PC-3 (cell line): ENCODE results near the gene RMC1. TPM values are rescaled to one million over a fixed set of nuclear protein-coding genes. Genes with fewer than 3 reads are reported as not detected.

ENCODE experiments used
- ATAC-seq: fragments of 200-7000 bp; cut with Tn5 transposase; 2 replicates; pipeline ENCODE4 v1.9.1; 2020; ENCODE audit warnings: mild to moderate bottlenecking, moderate library complexity
- BruUV-seq: library from RNA; stranded (reverse); fragments of 400-500 nt; replicated peaks from 2 replicates; lab custom pipeline; 2021; lab: Mats Ljungman, UMichigan
- CTCF ChIA-PET: fragments of 300-600 bp; sonication (Branson Sonifier 250); formaldehyde crosslinking; loops from one replicate; lab custom pipeline; 2022; ENCODE audit warnings: antibody characterized with exemption; lab: Charles Lee
- POLR2A ChIA-PET: fragments of 300-600 bp; sonication (Branson Sonifier 250); formaldehyde crosslinking; loops from one replicate; lab custom pipeline; 2022; ENCODE audit warnings: antibody characterized with exemption; ENCODE audit not compliant: unreplicated experiment; lab: Charles Lee
- DNase-seq: peaks from one replicate; pipeline ENCODE4 v3.0.0-alpha.2; 2015
- H2AFZ ChIP-seq: fragments of 300-600 bp; sonication (generic); 2 replicates; pipeline ENCODE4 v1.6.0; 2016; ENCODE audit warnings: antibody characterized with exemption, low read length
- H3F3A ChIP-seq: fragments of 300-600 bp; sonication (generic); one replicate; pipeline ENCODE4 v1.6.0; 2017; ENCODE audit warnings: antibody characterized with exemption, low read length, control low read depth, mild to moderate bottlenecking; ENCODE audit not compliant: unreplicated experiment
- H3K27ac ChIP-seq: fragments of 300-600 bp; sonication (generic); 2 replicates; pipeline ENCODE4 v1.5.1; 2016; ENCODE audit warnings: mild to moderate bottlenecking, low read length
- H3K27me3 ChIP-seq: fragments of 300-600 bp; sonication (generic); 2 replicates; pipeline ENCODE4 v1.6.1; 2016; ENCODE audit warnings: low read length, mixed read lengths
- H3K36me3 ChIP-seq: fragments of 300-600 bp; sonication (generic); 2 replicates; pipeline ENCODE4 v1.6.1; 2016; ENCODE audit warnings: low read depth, mixed run types, low read length, mixed read lengths
- H3K4me1 ChIP-seq: fragments of 300-600 bp; sonication (generic); 2 replicates; pipeline ENCODE4 v1.5.1; 2016; ENCODE audit warnings: low read length; ENCODE audit not compliant: insufficient read depth
- H3K4me2 ChIP-seq: fragments of 300-600 bp; sonication (generic); 2 replicates; pipeline ENCODE4 v1.6.0; 2016; ENCODE audit warnings: low read length
- H3K4me3 ChIP-seq: fragments of 300-600 bp; sonication (generic); 2 replicates; pipeline ENCODE4 v1.5.1; 2016; ENCODE audit warnings: mild to moderate bottlenecking, low read length, mixed read lengths
- H3K79me2 ChIP-seq: fragments of 300-600 bp; sonication (generic); 2 replicates; pipeline ENCODE4 v1.6.1; 2017; ENCODE audit warnings: low read length, mixed read lengths
- H3K9ac ChIP-seq: fragments of 300-600 bp; sonication (generic); 2 replicates; pipeline ENCODE4 v1.6.0; 2016; ENCODE audit warnings: mild to moderate bottlenecking, low read length
- H3K9me2 ChIP-seq: fragments of 300-600 bp; sonication (generic); replicated peaks from 2 replicates; pipeline ENCODE4 v1.6.1; 2016; ENCODE audit warnings: mixed run types, low read length, mixed read lengths
- H3K9me3 ChIP-seq: fragments of 300-600 bp; sonication (generic); 2 replicates; pipeline ENCODE4 v1.6.1; 2016; ENCODE audit warnings: low read length, mixed read lengths
- H4K20me1 ChIP-seq: fragments of 300-600 bp; sonication (generic); 2 replicates; pipeline ENCODE4 v1.6.1; 2016; ENCODE audit warnings: low read length, mixed read lengths
- EZH2 ChIP-seq: fragments of 300-600 bp; sonication (generic); IDR thresholded peaks from one replicate; pipeline ENCODE4 v1.6.1; 2017; ENCODE audit warnings: antibody characterized with exemption, mild to moderate bottlenecking, low read length; ENCODE audit not compliant: unreplicated experiment
- EZH2phosphoT487 ChIP-seq: fragments of 300-600 bp; sonication (generic); IDR thresholded peaks from 2 replicates; pipeline ENCODE4 v1.6.1; 2018; ENCODE audit warnings: mild to moderate bottlenecking, antibody characterized with exemption, low read length, borderline replicate concordance
- intact Hi-C: fragments of 100-400 bp; cut with micrococcal nuclease; formaldehyde crosslinking; loops from 2 replicates; pipeline ENCODE4 v1.9.0; 2023
- total RNA-seq: library from RNA; depleted of rRNA; stranded (reverse); fragments of >200 nt; gene quantifications from 2 replicates; pipeline ENCODE4 v1.2.3, GENCODE V29; 2014
- TF ChIP-seq, protein P1 (sequence below): fragments of 300-600 bp; sonication (generic); conservative IDR thresholded peaks from 2 replicates; pipeline ENCODE4 v1.5.1; 2017; ENCODE audit warnings: antibody characterized with exemption, low read depth, mild to moderate bottlenecking, low read length

RMC1 gene
- total RNA-seq, 1 experiment from 2014 or later, result 23.2 TPM

DNA sequence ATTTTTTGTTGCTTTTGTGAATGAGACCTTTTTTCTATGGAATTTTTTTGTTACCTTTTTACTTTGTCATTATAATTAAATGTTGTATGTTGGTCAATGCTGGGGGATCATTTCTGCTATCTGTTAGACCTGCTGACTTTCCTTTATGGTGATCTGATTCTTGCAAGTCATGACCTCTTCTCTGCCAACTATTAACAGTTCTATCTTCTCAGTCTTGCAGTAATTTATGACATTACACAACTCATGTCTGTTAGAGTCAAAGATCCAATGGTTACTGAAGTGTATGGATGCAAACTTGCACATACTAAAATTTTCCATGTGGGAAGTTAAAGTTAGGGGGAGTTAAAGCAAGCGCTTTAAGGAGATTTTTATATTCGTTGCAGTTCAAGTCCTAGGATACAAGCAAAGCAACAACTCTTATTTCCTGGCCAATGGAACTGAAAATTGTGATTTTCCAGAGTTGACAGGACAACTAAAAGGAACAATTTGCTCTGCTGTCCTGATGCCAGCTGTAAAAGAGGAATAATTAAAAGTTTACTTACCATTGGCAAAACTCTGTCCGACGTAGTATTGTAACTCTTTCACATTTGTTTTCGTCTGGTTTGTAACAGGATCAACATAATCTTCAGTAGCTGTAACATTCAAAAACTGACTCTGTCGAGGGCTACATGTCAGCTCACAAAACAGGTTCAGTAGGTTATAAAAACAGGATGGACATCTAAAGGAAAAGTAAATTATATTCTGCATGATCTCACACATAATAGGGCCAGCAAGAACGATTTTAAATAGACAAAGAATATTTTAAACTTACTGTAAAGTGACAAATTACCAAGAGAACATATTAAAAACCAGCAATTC lies 65.2 kb downstream of the RMC1 start:
- no peaks in the 10 kb centered on the region for H3K9me3 ChIP-seq
- peaks cover under 1% of the 10 kb centered on the region for H3K4me1 ChIP-seq
- no peak; the same call in 1 of the 2 replicates for ATAC-seq
- no TSS peak for BruUV-seq
- no peak for DNase-seq
- no peaks in the 10 kb centered on the region for H3F3A ChIP-seq
- H3K9me2 ChIP-seq, result no peaks in the 10 kb centered on the region
- CTCF ChIA-PET, result no interaction called here
- H3K36me3 ChIP-seq, result peaks cover 74% of the 10 kb centered on the region
- no peak overlapping the region for H2AFZ ChIP-seq
- no peak overlapping the region for H3K9ac ChIP-seq
- peaks cover 13% of the 10 kb centered on the region for H3K79me2 ChIP-seq
- no peaks in the 10 kb centered on the region for H3K27me3 ChIP-seq
- intact Hi-C loops, result no loop called here
- POLR2A ChIA-PET, result no interaction called here
- H3K4me3 ChIP-seq, result no peak overlapping the region
- no peak overlapping the region for H3K27ac ChIP-seq
- no peak overlapping the region for H3K4me2 ChIP-seq
- H4K20me1 ChIP-seq, result peaks cover 6% of the 10 kb centered on the region; the same call in 1 of the 2 replicates
- TF ChIP-seq, protein P1, sequence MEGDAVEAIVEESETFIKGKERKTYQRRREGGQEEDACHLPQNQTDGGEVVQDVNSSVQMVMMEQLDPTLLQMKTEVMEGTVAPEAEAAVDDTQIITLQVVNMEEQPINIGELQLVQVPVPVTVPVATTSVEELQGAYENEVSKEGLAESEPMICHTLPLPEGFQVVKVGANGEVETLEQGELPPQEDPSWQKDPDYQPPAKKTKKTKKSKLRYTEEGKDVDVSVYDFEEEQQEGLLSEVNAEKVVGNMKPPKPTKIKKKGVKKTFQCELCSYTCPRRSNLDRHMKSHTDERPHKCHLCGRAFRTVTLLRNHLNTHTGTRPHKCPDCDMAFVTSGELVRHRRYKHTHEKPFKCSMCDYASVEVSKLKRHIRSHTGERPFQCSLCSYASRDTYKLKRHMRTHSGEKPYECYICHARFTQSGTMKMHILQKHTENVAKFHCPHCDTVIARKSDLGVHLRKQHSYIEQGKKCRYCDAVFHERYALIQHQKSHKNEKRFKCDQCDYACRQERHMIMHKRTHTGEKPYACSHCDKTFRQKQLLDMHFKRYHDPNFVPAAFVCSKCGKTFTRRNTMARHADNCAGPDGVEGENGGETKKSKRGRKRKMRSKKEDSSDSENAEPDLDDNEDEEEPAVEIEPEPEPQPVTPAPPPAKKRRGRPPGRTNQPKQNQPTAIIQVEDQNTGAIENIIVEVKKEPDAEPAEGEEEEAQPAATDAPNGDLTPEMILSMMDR, result no peak
- TF ChIP-seq EZH2 (no peak), EZH2phosphoT487 (no peak)

DNA sequence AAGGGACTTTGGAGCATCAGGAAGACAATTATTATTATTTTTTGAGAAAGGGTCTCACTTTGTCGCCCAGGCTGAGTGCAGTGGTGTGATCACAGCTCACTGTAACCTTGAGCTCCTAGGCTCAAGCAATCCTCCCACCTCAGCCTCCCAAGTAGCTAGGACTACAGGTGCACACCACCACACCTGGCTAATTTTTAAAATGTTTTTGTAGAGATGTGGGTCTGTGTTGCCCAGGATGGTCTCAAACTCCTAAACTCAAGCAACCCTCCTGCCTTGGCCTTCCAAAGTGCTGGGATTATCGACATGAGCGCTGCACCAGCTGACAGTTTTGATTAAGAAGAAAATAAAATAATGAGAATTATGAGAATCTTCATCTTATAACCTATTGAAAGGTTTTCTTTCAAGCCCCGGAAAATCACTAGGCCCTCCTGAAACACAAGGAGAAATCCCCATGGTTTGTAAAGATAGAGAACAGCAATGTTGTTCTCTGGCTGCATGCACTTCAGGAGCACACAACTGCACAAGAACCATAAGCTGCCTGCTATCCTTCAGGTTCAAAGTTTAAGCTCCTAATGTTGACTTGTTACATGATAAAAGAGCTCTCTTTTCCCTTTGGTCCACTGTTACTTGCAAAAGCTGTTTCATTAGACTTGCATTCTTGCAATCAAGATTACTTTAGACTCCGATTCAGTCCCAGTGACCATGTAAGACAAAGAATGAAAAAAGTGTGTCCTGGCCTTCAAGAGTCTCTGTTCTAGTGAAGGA lies 66.2 kb downstream of the RMC1 start:
- H3K27me3 ChIP-seq, result no peaks in the 10 kb centered on the region
- no peak overlapping the region for H3K4me3 ChIP-seq
- no peak for DNase-seq
- H3K36me3 ChIP-seq, result peaks cover 76% of the 10 kb centered on the region
- BruUV-seq, result no TSS peak
- no peak overlapping the region for H3K27ac ChIP-seq
- TF ChIP-seq, protein P1, result no peak
- TF ChIP-seq EZH2phosphoT487, result no peak
- no peak for TF ChIP-seq EZH2
- H4K20me1 ChIP-seq, result peaks cover 14% of the 10 kb centered on the region
- ChIA-PET CTCF (no interaction called here), POLR2A (no interaction called here)
- H3K9me3 ChIP-seq, result no peaks in the 10 kb centered on the region
- intact Hi-C loops, result no loop called here
- no peak overlapping the region for H3K9ac ChIP-seq
- no peaks in the 10 kb centered on the region for H3F3A ChIP-seq
- peaks cover 23% of the 10 kb centered on the region for H3K79me2 ChIP-seq
- H2AFZ ChIP-seq, result no peak overlapping the region
- no peaks in the 10 kb centered on the region for H3K9me2 ChIP-seq
- H3K4me1 ChIP-seq, result peaks cover 10% of the 10 kb centered on the region
- ATAC-seq, result no peak
- H3K4me2 ChIP-seq, result no peak overlapping the region
